Measurements from ENCODE around the gene MAPKAPK2. TPM values are rescaled to one million over a fixed set of nuclear protein-coding genes. Genes with fewer than 3 reads are reported as not detected.
A peak's percentile ranks its signal among the peaks of the same experiment; 100 is the strongest.

The MAPKAPK2 gene
- total and polyA plus RNA-seq, 5 experiments from 2014 or later: 1.3 to 55.8 (median 2.5) TPM

- DNase-seq (no peak), ATAC-seq (no peak)
- H3K27me3 Mint-ChIP-seq: peaks cover 3 to 10% (median 3%) of the 10 kb centered on the region in 5 donors
- H3K4me3 Mint-ChIP-seq: no peak overlapping the region
- H3K36me3 Mint-ChIP-seq: no peaks in the 10 kb centered on the region
- H3K27ac Mint-ChIP-seq: no peak overlapping the region
- POLR2A ChIA-PET: no interaction called here
- no peaks in the 10 kb centered on the region for H3K4me1 Mint-ChIP-seq
- no peaks in the 10 kb centered on the region for H3K9me3 Mint-ChIP-seq
These were observed 32.5 kb upstream of the MAPKAPK2 start for GRCh38 chr1:206651958-206652890.

- Mint-ChIP-seq H3K27me3 (peaks cover 7 to 25% (median 15%) of the 10 kb centered on the region in 5 donors), H3K36me3 (no peaks in the 10 kb centered on the region), H3K4me1 (peaks cover 6 to 15% (median 11%) of the 10 kb centered on the region in 4 donors), H3K4me3 (no peak overlapping the region), H3K27ac (no peak overlapping the region), H3K9me3 (no peaks in the 10 kb centered on the region)
- POLR2A ChIA-PET: no interaction called here
- ATAC-seq (no peak), DNase-seq (no peak)
These were observed 30.8 kb upstream of the MAPKAPK2 start for GRCh38 chr1:206653715-206654459.

GRCh38 chr1:206654828-206655227 is 29.9 kb upstream of the MAPKAPK2 start:
- no peaks in the 10 kb centered on the region for H3K9me3 Mint-ChIP-seq
- ATAC-seq (no peak), DNase-seq (no peak)
- H3K4me1 Mint-ChIP-seq: peaks cover 6 to 15% (median 11%) of the 10 kb centered on the region in 4 donors
- no peak overlapping the region for H3K4me3 Mint-ChIP-seq
- H3K36me3 Mint-ChIP-seq: no peaks in the 10 kb centered on the region
- POLR2A ChIA-PET: no interaction called here
- peaks cover 7 to 27% (median 15%) of the 10 kb centered on the region in 5 donors for H3K27me3 Mint-ChIP-seq
- H3K27ac Mint-ChIP-seq: no peak overlapping the region

GRCh38 chr1:206655471-206655882 is 29.2 kb upstream of the MAPKAPK2 start:
- Mint-ChIP-seq H3K4me3 (no peak overlapping the region), H3K9me3 (no peaks in the 10 kb centered on the region), H3K27me3 (peaks cover 7 to 34% (median 15%) of the 10 kb centered on the region in 5 donors), H3K4me1 (peaks cover 6 to 15% (median 11%) of the 10 kb centered on the region in 4 donors), H3K36me3 (no peaks in the 10 kb centered on the region), H3K27ac (no peak overlapping the region)
- POLR2A ChIA-PET: no interaction called here
- DNase-seq (no peak), ATAC-seq (no peak)

GRCh38 chr1:206656936-206657335 is 27.8 kb upstream of the MAPKAPK2 start:
- no peaks in the 10 kb centered on the region for H3K36me3 Mint-ChIP-seq
- no peak for ATAC-seq

GRCh38 chr1:206657751-206658150 is 27.0 kb upstream of the MAPKAPK2 start:
- Mint-ChIP-seq H3K27me3 (peaks cover 10 to 50% (median 28%) of the 10 kb centered on the region in 5 donors), H3K27ac (no peak overlapping the region), H3K4me3 (peak overlapping the region in 4 of 10 donors; percentile 10 to 39 (median 29)), H3K4me1 (peaks cover 6 to 15% (median 11%) of the 10 kb centered on the region in 4 donors), H3K36me3 (no peaks in the 10 kb centered on the region), H3K9me3 (no peaks in the 10 kb centered on the region)
- ATAC-seq (no peak), DNase-seq (no peak)
- POLR2A ChIA-PET: no interaction called here

More at GRCh38 chr1:206656936-206657335, 27.8 kb upstream of the MAPKAPK2 start:
- Mint-ChIP-seq H3K4me1 (peaks cover 6 to 15% (median 11%) of the 10 kb centered on the region in 4 donors), H3K27me3 (peaks cover 10 to 45% (median 21%) of the 10 kb centered on the region in 5 donors), H3K4me3 (no peak overlapping the region), H3K9me3 (no peaks in the 10 kb centered on the region), H3K27ac (no peak overlapping the region)
- POLR2A ChIA-PET: no interaction called here
- DNase-seq: no peak

- POLR2A ChIA-PET: no interaction called here
- peak overlapping the region in 6 of 10 donors; percentile 15 to 45 (median 36) for H3K4me3 Mint-ChIP-seq
- H3K9me3 Mint-ChIP-seq: no peaks in the 10 kb centered on the region
- ATAC-seq: peak; percentile 78 to 85
- peak overlapping the region in 1 of 10 donors; percentile 27 for H3K27ac Mint-ChIP-seq
- H3K36me3 Mint-ChIP-seq: no peaks in the 10 kb centered on the region
- H3K4me1 Mint-ChIP-seq: peaks cover 6 to 19% (median 12%) of the 10 kb centered on the region in 4 donors
- peaks cover 12 to 57% (median 30%) of the 10 kb centered on the region in 5 donors for H3K27me3 Mint-ChIP-seq
- peak in 9 of 10 donors; percentile 26 to 57 (median 43) for DNase-seq
These were observed 26.3 kb upstream of the MAPKAPK2 start for GRCh38 chr1:206658264-206658980.

- no peak for DNase-seq
- ATAC-seq: no peak
- Mint-ChIP-seq H3K4me1 (peaks cover 6 to 24% (median 14%) of the 10 kb centered on the region in 4 donors), H3K4me3 (no peak overlapping the region), H3K27ac (no peak overlapping the region), H3K27me3 (peaks cover 16 to 62% (median 30%) of the 10 kb centered on the region in 5 donors), H3K9me3 (no peaks in the 10 kb centered on the region), H3K36me3 (no peaks in the 10 kb centered on the region)
- POLR2A ChIA-PET: no interaction called here
These were observed 25.8 kb upstream of the MAPKAPK2 start for GRCh38 chr1:206658981-206659273.

GRCh38 chr1:206660136-206660535 is 24.6 kb upstream of the MAPKAPK2 start:
- POLR2A ChIA-PET: interaction anchor here (0.8 kb wide), 1 partner anchor 12 kb away, joined by 4 read pairs; no protein-coding TSS in a partner anchor
- no peak for DNase-seq
- Mint-ChIP-seq H3K36me3 (no peaks in the 10 kb centered on the region), H3K9me3 (no peaks in the 10 kb centered on the region), H3K4me3 (no peak overlapping the region), H3K27me3 (peaks cover 18 to 68% (median 34%) of the 10 kb centered on the region in 5 donors), H3K27ac (no peak overlapping the region), H3K4me1 (peaks cover 8 to 36% (median 18%) of the 10 kb centered on the region in 4 donors)
- no peak for ATAC-seq

GRCh38 chr1:206661161-206661820 is 23.4 kb upstream of the MAPKAPK2 start:
- ATAC-seq (no peak), DNase-seq (no peak)
- Mint-ChIP-seq H3K36me3 (no peaks in the 10 kb centered on the region), H3K9me3 (no peaks in the 10 kb centered on the region), H3K27me3 (peaks cover 18 to 67% (median 34%) of the 10 kb centered on the region in 5 donors), H3K4me3 (no peak overlapping the region), H3K4me1 (peaks cover 8 to 37% (median 18%) of the 10 kb centered on the region in 4 donors), H3K27ac (no peak overlapping the region)
- POLR2A ChIA-PET: no interaction called here

GRCh38 chr1:206662396-206663092 is 22.2 kb upstream of the MAPKAPK2 start:
- peaks cover 13 to 61% (median 31%) of the 10 kb centered on the region in 5 donors for H3K27me3 Mint-ChIP-seq
- DNase-seq (no peak), ATAC-seq (no peak)
- no peaks in the 10 kb centered on the region for H3K36me3 Mint-ChIP-seq
- H3K4me1 Mint-ChIP-seq: peaks cover 8 to 37% (median 17%) of the 10 kb centered on the region in 4 donors
- POLR2A ChIA-PET: no interaction called here
- H3K27ac Mint-ChIP-seq: peak overlapping the region in 1 of 10 donors; percentile 40
- H3K4me3 Mint-ChIP-seq: no peak overlapping the region
- H3K9me3 Mint-ChIP-seq: no peaks in the 10 kb centered on the region

Data from naive thymus-derived CD8-positive, alpha-beta T cell (primary cell).